GM19025 (cell line): Measurements from ENCODE around the gene VPS26A.

ENCODE experiments used
- ATAC-seq: cut with Tn5 transposase; IDR thresholded peaks from one replicate; pipeline ENCODE4 v1.9.1; 2021; ENCODE audit warnings: mild to moderate bottlenecking, low read depth, moderate library complexity; ENCODE audit not compliant: unreplicated experiment

Gene VPS26A

DNA sequence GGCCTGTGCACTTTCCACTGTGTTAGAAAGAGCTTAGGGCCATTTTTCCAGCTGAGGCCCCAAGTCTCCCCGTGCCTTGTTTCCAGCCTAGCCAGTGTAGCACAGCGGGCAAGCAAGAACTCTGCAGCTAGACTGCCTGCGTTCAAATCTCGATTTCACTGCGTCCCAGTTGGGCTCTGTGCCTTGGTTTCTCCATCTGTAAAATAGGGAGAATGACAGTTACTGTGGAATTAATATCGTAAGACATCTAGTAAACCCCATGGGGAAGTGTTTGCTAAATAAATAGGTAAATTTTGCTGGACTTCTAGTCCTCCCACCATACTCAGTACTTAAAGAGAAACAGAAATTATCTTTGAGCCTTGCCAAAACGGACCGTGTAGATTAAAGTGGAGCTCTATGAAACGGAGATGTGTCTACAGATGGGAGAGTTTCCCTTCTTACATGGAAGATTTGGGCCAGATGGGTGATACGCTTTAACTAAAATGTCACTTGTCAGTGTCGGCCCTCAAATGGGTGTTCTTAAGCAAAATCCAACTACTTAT is 92.7 kb downstream of the VPS26A start:
- ATAC-seq = no peak

GRCh38 chr10:69217119-69217754 is 93.3 kb downstream of the VPS26A start:
- ATAC-seq = no peak

DNA sequence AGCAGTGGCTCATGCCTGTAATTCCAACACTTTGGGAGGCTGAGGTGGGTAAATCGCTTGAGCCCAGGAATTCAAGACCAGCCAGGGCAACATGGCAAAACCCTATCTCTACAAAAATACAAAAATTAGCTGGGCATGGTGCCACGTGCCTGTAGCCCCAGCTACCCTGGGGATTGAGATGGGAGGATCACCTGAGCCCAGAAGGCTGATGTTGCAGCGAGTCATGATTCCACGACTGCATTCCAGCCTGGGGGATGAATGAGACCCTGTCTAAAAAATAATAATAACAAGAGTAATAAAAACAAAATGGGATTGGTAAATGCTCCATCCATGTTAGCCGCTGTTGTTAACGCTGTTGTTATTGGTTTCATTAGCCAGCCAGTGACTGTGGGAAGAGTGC is 94.9 kb downstream of the VPS26A start:
- ATAC-seq = no peak

DNA sequence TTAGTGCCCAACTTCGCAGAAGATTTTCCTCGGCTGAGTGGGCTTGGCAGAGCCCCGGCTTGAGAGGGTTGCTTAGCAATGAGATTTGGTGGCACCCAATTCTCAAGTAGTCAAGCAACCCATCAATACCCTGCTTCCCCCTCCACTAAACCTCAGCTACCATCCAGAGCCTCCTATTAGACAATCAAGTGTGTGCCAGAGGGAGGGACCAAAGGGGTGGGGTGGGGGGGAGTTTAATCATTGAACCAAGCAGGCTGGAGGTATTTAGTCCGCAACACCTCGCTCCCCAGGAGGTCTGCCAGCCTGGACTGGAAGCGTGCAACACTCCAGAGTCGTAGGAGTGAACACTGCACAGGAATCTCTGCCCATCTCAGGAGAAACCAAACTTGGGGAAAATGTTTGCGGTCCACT is 96.1 kb downstream of the VPS26A start, which contains the start of gene HKDC1:
TSS of gene HKDC1 (plus strand) at position 292 of the 411 bp plus-strand sequence. CDS start at position 396, 104 bp downstream.
- ATAC-seq = no peak

DNA sequence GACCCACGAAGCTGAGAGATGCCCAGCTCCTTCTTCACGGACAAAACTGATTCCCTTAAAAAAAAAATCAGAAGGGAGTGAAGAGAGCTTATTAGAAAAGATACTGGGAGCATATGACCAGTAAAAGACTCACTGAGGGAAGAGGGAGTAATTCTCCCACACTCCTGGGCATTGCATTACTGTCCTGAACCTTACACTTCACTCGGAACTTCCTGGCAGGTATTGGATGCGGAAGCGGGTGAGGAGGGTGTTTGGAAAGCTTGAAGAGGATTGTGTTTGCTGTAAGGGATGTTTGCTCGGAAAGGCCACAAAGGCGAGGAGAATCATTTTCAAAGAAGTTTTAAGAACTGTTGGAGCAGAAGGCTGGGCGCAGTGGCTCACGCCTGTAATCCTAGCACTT is 96.5 kb downstream of the VPS26A start:
- ATAC-seq = no peak
